ENCODE data around the gene KIAA0825. TPM values are rescaled to one million over a fixed set of nuclear protein-coding genes. Genes with fewer than 3 reads are reported as not detected.

KIAA0825 gene
- total RNA-seq, 1 donor from 2014 or later: 1.5 TPM

DNA sequence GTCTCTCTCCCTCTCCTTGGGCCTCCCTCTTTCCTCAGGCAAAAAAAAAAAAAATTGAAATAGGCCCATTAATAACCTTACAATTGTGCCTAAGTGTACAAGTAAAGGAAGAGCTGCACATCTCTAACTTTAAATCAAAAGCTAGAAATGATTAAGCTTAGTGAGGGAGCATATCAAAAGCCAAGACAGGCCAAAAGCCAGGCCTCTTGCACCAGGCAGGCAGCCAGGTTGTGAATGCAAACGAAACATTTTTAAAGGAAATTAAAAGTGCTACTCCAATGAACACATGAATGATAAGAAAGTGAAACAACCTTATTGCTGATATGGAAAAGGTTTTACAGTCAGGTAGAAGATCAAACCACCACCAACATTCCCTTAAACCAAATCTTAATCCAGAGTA is 383.4 kb downstream of the KIAA0825 start:
- no peak for DNase-seq
- intact Hi-C loops (cut with DNase I): no loop called here
- no peak for ATAC-seq (ENCODE audit: poor library complexity)

DNA sequence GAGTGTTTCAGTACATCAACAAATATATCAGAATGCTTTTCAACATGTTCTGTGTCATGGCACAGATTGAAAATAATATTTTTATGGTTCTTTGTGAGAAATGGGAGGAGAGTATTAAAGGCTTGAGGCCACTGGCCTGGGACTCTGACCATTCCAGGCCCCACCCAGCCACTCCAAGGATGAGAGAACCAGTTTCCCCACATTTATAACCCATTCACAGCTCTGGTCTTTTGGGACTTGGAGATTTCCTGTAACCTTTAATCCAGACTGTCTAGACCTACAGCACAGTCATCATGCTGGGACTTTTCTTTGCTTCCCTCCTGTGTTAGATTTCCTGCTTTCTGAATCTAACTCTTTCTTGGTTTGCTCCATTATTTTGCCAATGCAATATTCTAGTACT is 389.6 kb downstream of the KIAA0825 start:
- DNase-seq (no peak), ATAC-seq (ENCODE audit: poor library complexity) (no peak)
- intact Hi-C loops (cut with DNase I): no loop called here

DNA sequence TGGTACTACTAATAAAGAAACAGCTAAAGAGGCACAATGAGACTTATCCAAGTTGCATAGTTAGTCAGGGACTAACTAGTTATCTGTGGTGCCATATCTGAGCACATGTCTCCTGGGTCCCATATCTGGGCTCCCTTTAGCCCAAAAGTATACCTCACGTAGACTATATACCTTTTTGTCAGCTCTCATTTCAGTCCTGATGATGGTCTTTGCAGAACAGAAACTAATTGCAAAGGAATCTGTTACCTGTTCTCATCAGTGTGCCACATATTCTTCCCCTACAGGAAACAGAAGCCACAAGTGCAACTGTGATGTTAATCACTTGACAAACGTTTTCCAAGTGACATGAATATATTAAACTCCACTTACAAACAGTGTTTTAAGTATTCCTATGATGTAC is 395.2 kb downstream of the KIAA0825 start:
- intact Hi-C loops (cut with DNase I): no loop called here
- DNase-seq (no peak), ATAC-seq (ENCODE audit: poor library complexity) (no peak)

DNA sequence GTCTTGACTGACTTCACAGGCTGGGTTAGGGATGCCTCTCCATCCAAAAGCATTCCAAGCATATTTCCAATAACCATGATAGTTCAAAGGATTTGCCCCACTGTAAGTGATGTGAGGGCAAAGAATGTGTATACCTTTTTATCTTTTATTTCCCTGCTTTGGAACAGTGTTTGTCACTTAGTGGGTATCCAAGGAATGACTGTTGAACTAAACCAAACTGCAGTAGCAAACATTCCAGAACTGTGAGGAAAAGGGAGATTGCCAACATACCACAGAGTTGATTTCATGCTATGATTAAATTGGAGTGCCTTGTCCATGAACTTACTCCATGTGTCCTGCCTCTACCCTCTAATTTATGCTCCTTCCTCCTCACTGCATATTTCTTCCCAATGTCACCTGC is 400.0 kb downstream of the KIAA0825 start:
- DNase-seq: no peak
- no peak for ATAC-seq (ENCODE audit: poor library complexity)
- intact Hi-C loops (cut with DNase I): no loop called here

DNA sequence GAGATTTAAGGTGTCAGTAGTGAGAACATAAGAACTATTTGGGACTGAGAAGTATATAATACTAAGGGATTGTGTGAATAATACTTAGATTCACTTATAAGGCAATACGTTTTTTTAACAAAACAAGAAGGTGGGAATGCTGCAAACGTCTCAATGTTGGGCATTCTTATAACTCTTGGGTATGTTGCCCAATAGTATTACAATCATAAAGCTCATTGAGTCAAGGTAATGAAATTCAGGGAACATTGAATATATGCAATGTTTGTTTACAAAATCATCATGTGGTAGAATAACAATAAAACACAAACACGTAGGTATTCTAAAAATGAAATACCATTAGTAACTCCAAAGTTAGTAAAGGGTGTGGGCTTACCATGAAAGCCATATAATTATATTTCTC is 400.7 kb downstream of the KIAA0825 start:
- DNase-seq (no peak), ATAC-seq (ENCODE audit: poor library complexity) (no peak)
- intact Hi-C loops (cut with DNase I): no loop called here

DNA sequence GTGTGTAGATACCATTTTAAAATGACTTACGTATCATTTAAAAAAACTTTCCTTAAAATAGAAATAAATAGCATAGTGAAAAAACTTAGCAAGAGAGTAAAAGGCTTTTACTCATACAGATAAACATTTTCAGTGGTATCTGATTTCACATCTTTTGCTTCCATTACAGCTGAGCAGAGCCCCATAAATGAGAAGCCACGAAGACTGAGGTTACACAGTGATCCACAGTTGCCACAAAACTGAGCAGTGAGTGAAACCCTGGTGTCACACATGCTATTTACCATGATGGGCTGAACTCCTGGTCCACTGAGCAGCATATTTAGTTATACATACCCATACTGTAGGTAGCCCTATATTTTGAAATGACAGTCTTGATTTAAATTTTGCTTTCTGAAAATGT is 401.2 kb downstream of the KIAA0825 start:
- intact Hi-C loops (cut with DNase I): no loop called here
- ATAC-seq (ENCODE audit: poor library complexity) (no peak), DNase-seq (no peak)

GRCh38 chr5:94212476-94212875 is 405.9 kb downstream of the KIAA0825 start:
- intact Hi-C loops (cut with DNase I): no loop called here
- DNase-seq: no peak
- ATAC-seq (ENCODE audit: poor library complexity): no peak

DNA sequence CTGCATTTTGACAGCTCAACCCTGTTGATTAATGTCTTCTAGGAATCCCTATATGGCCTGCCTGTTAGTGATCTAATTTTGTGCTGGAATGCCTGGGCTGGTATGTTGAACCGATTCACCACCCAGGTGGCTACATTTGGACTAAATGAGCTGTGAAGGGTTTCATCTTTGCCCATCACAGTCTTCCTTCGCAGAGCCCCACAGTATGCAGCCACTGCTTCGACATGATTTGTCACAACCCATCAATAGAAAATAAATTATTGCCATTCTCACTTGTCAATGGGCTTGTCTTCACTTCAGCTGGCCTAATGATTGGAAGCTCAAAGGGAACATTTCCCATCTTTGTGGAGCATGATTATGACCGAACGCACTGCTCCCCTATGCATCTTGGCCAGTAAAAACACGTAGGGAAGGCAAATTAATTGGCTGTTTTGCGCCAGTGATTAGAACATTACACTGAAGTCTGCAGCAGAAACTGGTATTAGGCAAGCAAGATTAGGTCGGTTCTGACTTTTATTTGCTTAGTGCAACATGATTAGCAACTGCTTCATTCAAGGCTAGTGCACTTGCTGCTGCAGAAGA is 408.5 kb downstream of the KIAA0825 start:
- ATAC-seq (ENCODE audit: poor library complexity): no peak
- intact Hi-C loops (cut with DNase I): no loop called here
- no peak for DNase-seq

DNA sequence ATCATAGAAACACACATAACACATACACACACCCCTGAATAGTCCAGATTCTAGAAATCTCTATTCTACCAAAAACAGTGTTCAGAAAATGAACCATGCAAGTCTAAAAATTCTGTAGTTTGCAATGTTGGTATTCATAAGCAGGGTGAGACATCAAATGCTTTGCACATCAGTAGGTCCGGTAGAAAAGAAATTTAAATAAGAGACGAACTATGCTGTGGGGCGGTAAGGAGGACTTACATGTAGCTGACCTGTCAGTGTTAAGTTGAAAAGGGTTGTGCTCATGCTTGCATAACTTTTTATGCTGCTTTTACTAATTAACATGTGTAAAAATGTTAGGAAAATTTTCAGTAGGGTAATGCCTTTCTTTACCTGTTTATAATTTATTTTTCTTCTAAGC is 409.1 kb downstream of the KIAA0825 start:
- no peak for DNase-seq
- intact Hi-C loops (cut with DNase I): no loop called here
- no peak for ATAC-seq (ENCODE audit: poor library complexity)

DNA sequence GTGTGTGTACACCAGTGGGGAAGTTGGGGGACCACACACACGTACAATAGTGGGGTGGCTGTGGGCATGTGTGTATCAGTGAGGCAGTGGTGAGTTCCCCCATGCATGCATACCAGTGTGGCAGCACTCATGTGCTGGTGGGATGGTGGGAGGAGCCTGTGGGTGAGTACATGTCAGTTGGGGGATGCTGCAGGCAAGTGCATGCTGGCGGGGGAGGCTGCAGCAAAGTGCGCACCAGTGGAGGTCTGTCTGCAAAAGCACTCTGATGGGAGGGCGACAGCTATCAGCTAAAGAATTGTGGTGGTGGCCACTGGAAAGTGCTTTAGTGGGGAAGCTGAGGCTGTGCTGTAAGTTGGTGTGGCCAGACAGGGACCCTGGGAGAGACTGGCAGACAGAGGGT is 418.8 kb downstream of the KIAA0825 start:
- no peak for DNase-seq
- intact Hi-C loops (cut with DNase I): no loop called here
- ATAC-seq (ENCODE audit: poor library complexity): no peak

GRCh38 chr5:94197970-94198369 is 420.4 kb downstream of the KIAA0825 start:
- ATAC-seq (ENCODE audit: poor library complexity) (no peak), DNase-seq (no peak)
- intact Hi-C loops (cut with DNase I): no loop called here

GRCh38 chr5:94196953-94197352 is 421.5 kb downstream of the KIAA0825 start:
- DNase-seq (no peak), ATAC-seq (ENCODE audit: poor library complexity) (no peak)
- intact Hi-C loops (cut with DNase I): no loop called here

DNA sequence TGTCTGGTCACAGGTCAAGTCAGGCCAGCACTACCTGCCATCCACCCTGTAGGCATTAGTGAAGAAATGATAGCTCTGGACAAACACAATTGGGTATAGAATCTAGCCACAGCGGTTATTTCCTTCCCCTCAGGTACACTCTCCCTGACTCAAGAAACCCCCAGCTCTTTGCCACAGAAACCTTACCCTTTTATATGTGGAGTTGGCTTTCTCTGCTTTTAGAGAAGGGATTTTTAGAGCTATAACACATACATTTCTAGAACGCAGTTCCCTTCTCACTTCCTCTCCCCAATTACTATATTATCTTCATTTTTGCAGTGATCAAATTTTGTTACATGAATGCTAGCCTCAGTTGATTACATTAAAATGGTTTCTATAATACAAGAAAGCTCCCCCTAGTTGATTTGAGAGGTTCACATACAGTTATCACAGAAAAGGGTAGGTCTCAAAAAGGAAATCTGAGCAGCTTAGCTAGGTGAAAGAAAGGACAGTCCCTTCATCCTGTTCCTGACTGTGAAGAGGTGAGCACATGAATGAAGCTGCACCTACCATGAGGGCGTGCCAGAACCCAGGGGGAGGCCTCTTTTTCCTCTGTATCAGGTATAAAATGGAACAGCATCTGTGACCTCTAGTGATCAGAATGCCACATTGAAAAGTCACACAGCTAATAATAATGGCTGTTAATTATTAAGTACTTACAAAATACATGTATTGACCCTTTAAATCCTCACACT is 425.6 kb downstream of the KIAA0825 start:
- DNase-seq: no peak
- ATAC-seq (ENCODE audit: poor library complexity): no peak
- intact Hi-C loops (cut with DNase I): no loop called here

GRCh38 chr5:94191604-94192003 is 426.8 kb downstream of the KIAA0825 start:
- ATAC-seq (ENCODE audit: poor library complexity): no peak
- intact Hi-C loops (cut with DNase I): no loop called here
- no peak for DNase-seq

DNA sequence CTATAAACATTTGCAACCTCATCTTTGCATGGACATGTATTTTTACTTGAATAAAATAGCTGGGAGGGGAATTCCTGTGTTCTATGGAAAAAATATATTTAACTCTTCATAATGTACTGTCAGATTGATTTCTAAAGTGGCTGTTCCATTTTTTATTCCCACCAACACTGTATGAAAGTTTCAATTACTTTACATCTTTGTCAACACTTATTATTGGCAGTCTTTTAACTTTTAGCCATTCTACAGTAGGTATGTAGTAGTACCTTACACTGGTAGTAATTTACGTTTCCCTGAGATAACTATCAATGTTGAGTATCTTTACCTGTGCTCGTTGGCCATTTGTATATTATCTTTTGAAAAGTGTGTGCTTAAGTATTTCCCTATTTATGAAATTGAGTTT is 429.7 kb downstream of the KIAA0825 start:
- DNase-seq (no peak), ATAC-seq (ENCODE audit: poor library complexity) (no peak)
- intact Hi-C loops (cut with DNase I): no loop called here

GRCh38 chr5:94184870-94185269 is 433.5 kb downstream of the KIAA0825 start:
- DNase-seq (no peak), ATAC-seq (ENCODE audit: poor library complexity) (no peak)
- intact Hi-C loops (cut with DNase I): no loop called here

GRCh38 chr5:94181895-94182294 is 436.5 kb downstream of the KIAA0825 start:
- DNase-seq: no peak
- ATAC-seq (ENCODE audit: poor library complexity): no peak
- intact Hi-C loops (cut with DNase I): no loop called here

DNA sequence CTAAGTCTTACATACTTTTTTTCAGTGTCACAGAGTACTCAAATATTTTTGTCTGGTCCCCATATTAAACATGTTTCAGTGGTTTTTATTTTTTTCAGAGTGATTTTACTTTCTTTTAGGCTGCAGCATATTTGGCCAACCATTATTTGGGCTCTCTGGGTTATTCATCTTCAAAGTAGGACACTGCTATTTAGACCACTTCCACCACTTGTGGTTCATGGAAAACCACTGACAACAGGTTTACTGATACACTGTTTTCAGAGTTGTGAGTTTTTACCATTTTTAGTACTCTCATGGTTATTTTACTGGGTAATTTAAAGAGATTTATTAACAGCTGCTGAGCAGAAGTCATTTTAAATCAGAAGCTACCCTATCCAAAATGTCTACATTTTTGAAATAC is 437.6 kb downstream of the KIAA0825 start:
- no peak for DNase-seq
- intact Hi-C loops (cut with DNase I): no loop called here
- ATAC-seq (ENCODE audit: poor library complexity): no peak

DNA sequence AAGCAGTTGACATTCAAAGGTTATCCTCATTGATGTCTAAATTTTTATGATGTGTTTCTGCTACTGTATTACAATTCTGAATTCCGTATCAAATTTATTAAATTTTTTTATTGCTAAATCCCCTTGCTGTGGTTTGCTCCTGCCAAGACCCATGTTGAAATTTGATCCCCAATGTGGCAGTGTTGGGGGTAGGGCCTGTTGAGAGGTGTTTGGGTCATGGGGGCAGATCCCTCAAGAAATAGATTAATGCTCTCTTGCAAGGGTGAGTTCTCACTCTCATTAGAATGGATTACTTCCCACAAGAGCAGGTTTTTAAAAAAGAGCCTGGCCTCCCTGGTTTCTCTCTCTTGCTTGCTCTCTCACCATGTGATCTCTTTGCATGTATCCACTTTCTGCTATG is 442.5 kb downstream of the KIAA0825 start:
- no peak for ATAC-seq (ENCODE audit: poor library complexity)
- intact Hi-C loops (cut with DNase I): no loop called here
- no peak for DNase-seq

GRCh38 chr5:94174748-94175411 is 443.5 kb downstream of the KIAA0825 start:
- DNase-seq (no peak), ATAC-seq (ENCODE audit: poor library complexity) (no peak)
- intact Hi-C loops (cut with DNase I): no loop called here
